ENCODE data around the gene AARS2.

DNA sequence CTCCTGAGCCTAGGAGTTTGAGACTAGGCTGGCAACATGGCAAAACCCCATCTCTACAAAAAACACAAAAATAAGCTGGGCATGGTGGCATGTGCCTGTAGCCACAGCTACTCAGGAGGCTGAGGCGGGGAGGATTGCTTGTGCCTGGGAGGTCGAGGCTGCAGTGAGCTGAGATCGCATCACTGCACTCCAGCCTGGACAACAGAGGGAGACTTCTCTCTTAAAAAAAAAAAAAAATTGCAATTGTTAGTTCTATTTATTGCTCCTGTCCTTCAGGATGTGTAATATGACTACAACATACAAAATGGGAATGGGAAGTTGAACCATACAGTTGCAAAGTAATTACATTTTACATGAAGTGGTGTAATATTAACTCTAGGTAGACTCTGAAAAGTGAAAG is 8.1 kb upstream of the AARS2 start:
- TF ChIP-seq, protein P1, sequence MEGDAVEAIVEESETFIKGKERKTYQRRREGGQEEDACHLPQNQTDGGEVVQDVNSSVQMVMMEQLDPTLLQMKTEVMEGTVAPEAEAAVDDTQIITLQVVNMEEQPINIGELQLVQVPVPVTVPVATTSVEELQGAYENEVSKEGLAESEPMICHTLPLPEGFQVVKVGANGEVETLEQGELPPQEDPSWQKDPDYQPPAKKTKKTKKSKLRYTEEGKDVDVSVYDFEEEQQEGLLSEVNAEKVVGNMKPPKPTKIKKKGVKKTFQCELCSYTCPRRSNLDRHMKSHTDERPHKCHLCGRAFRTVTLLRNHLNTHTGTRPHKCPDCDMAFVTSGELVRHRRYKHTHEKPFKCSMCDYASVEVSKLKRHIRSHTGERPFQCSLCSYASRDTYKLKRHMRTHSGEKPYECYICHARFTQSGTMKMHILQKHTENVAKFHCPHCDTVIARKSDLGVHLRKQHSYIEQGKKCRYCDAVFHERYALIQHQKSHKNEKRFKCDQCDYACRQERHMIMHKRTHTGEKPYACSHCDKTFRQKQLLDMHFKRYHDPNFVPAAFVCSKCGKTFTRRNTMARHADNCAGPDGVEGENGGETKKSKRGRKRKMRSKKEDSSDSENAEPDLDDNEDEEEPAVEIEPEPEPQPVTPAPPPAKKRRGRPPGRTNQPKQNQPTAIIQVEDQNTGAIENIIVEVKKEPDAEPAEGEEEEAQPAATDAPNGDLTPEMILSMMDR (IDR thresholded peaks at IDR 0.05): no peak
- TF ChIP-seq POLR2A (IDR thresholded peaks at IDR 0.05): no peak
